OCI-LY1 (cell line): ENCODE data around the gene PTPN14.

Source experiments
- H2AFZ ChIP-seq: fragments of 200-600 bp; sonication (generic), shearing (Covaris generic); 2 replicates; pipeline ENCODE4 v1.6.0; 2014; ENCODE audit warnings: antibody characterized with exemption, mild to moderate bottlenecking, low read length
- H3F3A ChIP-seq: fragments of 200-600 bp; sonication (generic), shearing (Covaris generic); 2 replicates; pipeline ENCODE4 v1.6.0; 2014; ENCODE audit warnings: mild to moderate bottlenecking, antibody characterized with exemption, low read length, moderate library complexity; ENCODE audit not compliant: insufficient read depth
- H3K27ac ChIP-seq: fragments of 200-600 bp; sonication (generic); 2 replicates; pipeline ENCODE4 v1.5.1; 2014; ENCODE audit warnings: low read length, mixed run types, mild to moderate bottlenecking, low read depth; ENCODE audit not compliant: poor library complexity, severe bottlenecking
- H3K27me3 ChIP-seq: fragments of 200-600 bp; sonication (generic); 2 replicates; pipeline ENCODE4 v1.6.0; 2014; ENCODE audit warnings: antibody characterized with exemption, mild to moderate bottlenecking, low read length, moderate library complexity; ENCODE audit not compliant: insufficient read depth
- H3K36me3 ChIP-seq: fragments of 200-600 bp; sonication (generic); 2 replicates; pipeline ENCODE4 v1.6.1; 2014; ENCODE audit warnings: mild to moderate bottlenecking, antibody characterized with exemption, low read length, moderate library complexity, mixed read lengths; ENCODE audit not compliant: insufficient read depth
- H3K4me1 ChIP-seq: fragments of 200-600 bp; sonication (generic); 2 replicates; pipeline ENCODE4 v1.5.1; 2014; ENCODE audit warnings: mild to moderate bottlenecking, low read length, moderate library complexity; ENCODE audit not compliant: insufficient read depth, severe bottlenecking
- H3K4me2 ChIP-seq: fragments of 200-600 bp; sonication (generic), shearing (Covaris generic); 2 replicates; pipeline ENCODE4 v1.6.1; 2014; ENCODE audit warnings: low read length
- H3K4me3 ChIP-seq: fragments of 200-600 bp; sonication (generic); 2 replicates; pipeline ENCODE4 v1.5.1; 2014; ENCODE audit warnings: low read length, low read depth, mild to moderate bottlenecking, mixed read lengths; ENCODE audit not compliant: poor library complexity, severe bottlenecking
- H3K79me2 ChIP-seq: fragments of 200-600 bp; shearing (Covaris generic); 2 replicates; pipeline ENCODE4 v1.6.1; 2016; ENCODE audit warnings: mixed run types, low read length, mixed read lengths; ENCODE audit not compliant: insufficient read depth
- H3K9ac ChIP-seq: fragments of 200-600 bp; sonication (generic), shearing (Covaris generic); 2 replicates; pipeline ENCODE4 v1.6.1; 2014; ENCODE audit warnings: mild to moderate bottlenecking, low read length, mixed read lengths
- H3K9me2 ChIP-seq: fragments of 200-600 bp; sonication (generic), shearing (Covaris generic); 2 replicates; pipeline ENCODE4 v1.6.1; 2014; ENCODE audit warnings: low read depth, mild to moderate bottlenecking, low read length, mixed read lengths
- H3K9me3 ChIP-seq: fragments of 200-600 bp; shearing (Covaris generic); 2 replicates; pipeline ENCODE4 v1.6.1; 2014; ENCODE audit warnings: low read length, mixed read lengths
- H4K20me1 ChIP-seq: fragments of 200-600 bp; sonication (generic), shearing (Covaris generic); 2 replicates; pipeline ENCODE4 v1.6.0; 2016; ENCODE audit warnings: mild to moderate bottlenecking, low read length; ENCODE audit not compliant: insufficient read depth
- CTCF ChIP-seq: fragments of 200-600 bp; sonication (generic), shearing (Covaris generic); IDR thresholded peaks from 2 replicates; pipeline ENCODE4 v1.5.1; 2017; ENCODE audit warnings: mild to moderate bottlenecking, antibody characterized with exemption, low read length, moderate library complexity, mixed read lengths
- EZH2 ChIP-seq: fragments of 200-600 bp; sonication (generic), shearing (Covaris generic); IDR thresholded peaks from 2 replicates; pipeline ENCODE4 v1.8.0; 2017; ENCODE audit warnings: borderline replicate concordance, mixed run types, mild to moderate bottlenecking, antibody characterized with exemption, low read length, moderate library complexity, mixed read lengths

Gene PTPN14

GRCh38 chr1:214377485-214377884 is 173.9 kb downstream of the PTPN14 start:
- no peaks in the 10 kb centered on the region for H3K9me3 ChIP-seq
- TF ChIP-seq CTCF (no peak), EZH2 (no peak)
- H2AFZ ChIP-seq: no peak overlapping the region
- H3K79me2 ChIP-seq: no peaks in the 10 kb centered on the region
- H3K27ac ChIP-seq: no peak overlapping the region
- H4K20me1 ChIP-seq: no peaks in the 10 kb centered on the region
- H3K4me1 ChIP-seq: no peaks in the 10 kb centered on the region
- H3F3A ChIP-seq: no peaks in the 10 kb centered on the region
- H3K27me3 ChIP-seq: no peaks in the 10 kb centered on the region; the same call in none of the 2 replicates
- no peak overlapping the region for H3K4me3 ChIP-seq
- no peaks in the 10 kb centered on the region for H3K36me3 ChIP-seq
- no peaks in the 10 kb centered on the region for H3K9me2 ChIP-seq
- no peak overlapping the region for H3K9ac ChIP-seq
- no peak overlapping the region for H3K4me2 ChIP-seq

DNA sequence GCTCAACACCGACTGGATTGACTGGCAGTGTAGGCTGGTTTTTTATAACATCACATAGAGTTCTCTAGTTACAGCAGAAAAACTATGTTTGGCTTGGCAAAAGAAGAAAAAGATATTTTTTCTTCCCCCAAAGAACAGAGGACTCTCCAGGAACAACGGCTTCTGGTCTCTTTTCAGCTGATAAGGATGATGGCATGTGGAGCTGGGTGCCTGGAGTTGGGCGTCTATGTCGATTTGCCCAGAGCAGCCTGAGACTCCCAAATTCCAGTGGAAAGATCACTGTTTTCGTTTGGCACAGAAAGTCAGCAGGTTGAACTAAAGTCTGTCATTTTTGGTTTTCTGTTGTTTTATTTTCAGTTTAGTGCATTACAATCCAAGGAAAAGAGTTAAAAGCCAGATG is 179.3 kb downstream of the PTPN14 start:
- no peak overlapping the region for H3K9ac ChIP-seq
- no peaks in the 10 kb centered on the region for H3K79me2 ChIP-seq
- H3K27me3 ChIP-seq: peaks cover 5% of the 10 kb centered on the region; the same call in 1 of the 2 replicates
- H3K27ac ChIP-seq: no peak overlapping the region
- H3K36me3 ChIP-seq: no peaks in the 10 kb centered on the region
- no peaks in the 10 kb centered on the region for H3K9me3 ChIP-seq
- no peaks in the 10 kb centered on the region for H4K20me1 ChIP-seq
- no peak overlapping the region for H3K4me3 ChIP-seq
- H3K4me2 ChIP-seq: no peak overlapping the region
- TF ChIP-seq EZH2 (no peak), CTCF (no peak)
- H3K9me2 ChIP-seq: no peaks in the 10 kb centered on the region
- H2AFZ ChIP-seq: no peak overlapping the region
- H3F3A ChIP-seq: no peaks in the 10 kb centered on the region
- no peaks in the 10 kb centered on the region for H3K4me1 ChIP-seq

- no peak for TF ChIP-seq EZH2
- no peak for TF ChIP-seq CTCF
Observed at GRCh38 chr1:214370615-214371014, 180.8 kb downstream of the PTPN14 start.

More at GRCh38 chr1:214370615-214371014, 180.8 kb downstream of the PTPN14 start:
- Histone ChIP-seq H3K27ac (no peak overlapping the region), H3K9me2 (no peaks in the 10 kb centered on the region), H3K4me3 (no peak overlapping the region), H3K9ac (no peak overlapping the region), H2AFZ (no peak overlapping the region), H3K79me2 (no peaks in the 10 kb centered on the region), H3K4me1 (no peaks in the 10 kb centered on the region), H3F3A (no peaks in the 10 kb centered on the region), H3K27me3 (peaks cover 5% of the 10 kb centered on the region; the same call in 1 of the 2 replicates), H3K4me2 (no peak overlapping the region), H3K9me3 (no peaks in the 10 kb centered on the region), H3K36me3 (no peaks in the 10 kb centered on the region), H4K20me1 (no peaks in the 10 kb centered on the region)
